GM12873 (cell line): ENCODE data around the gene NOC2L.

Experiments
- TF ChIP-seq, protein P1 (sequence below): IDR thresholded peaks from 2 replicates; pipeline ENCODE4 v1.5.1; 2012; ENCODE audit warnings: low read depth, mild to moderate bottlenecking, moderate library complexity, low read length, control low read depth; ENCODE audit not compliant: insufficient read depth; ENCODE audit errors: missing control alignments

NOC2L gene

DNA sequence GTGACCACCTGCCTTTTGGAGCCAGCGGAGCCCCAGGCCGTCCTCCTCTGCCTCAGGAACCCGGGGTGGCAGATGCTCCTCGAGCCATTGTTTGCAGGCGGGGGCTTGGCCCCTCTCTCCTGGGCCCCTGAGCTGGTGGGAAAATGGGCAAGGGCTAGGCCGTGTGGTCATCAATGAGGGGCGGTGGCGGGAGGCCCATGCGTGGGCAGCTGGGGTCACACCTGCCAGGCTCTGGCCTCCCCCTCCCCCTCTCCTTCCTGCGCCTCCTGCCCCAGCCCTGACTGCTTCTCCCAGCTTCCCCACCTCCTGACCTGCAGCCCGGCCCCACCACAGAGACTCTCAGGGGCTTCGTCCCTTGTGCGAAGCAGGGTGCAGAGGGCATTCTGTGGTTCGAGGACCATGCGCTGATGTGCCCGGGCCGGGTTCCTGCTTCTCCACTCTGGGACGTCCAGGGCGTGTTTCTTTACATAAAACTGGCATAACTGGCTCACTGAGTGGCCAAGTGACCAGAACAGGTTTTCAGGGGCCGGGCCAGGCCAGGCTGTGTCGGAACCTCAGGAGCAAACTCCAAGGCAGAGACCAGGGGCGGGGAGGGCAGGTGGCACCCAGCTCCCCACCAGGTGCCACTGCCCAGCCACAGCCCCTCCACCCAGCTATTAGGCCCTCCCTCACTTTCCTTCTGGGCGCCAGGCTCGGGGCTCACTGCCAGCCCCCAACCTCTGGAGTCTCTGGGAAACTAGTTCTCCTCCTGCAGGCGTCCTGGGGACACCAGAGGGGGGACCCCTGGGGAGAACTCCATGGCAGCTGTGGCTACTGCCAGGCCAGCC, 26.1 kb downstream of the NOC2L start:
- TF ChIP-seq, protein P1, sequence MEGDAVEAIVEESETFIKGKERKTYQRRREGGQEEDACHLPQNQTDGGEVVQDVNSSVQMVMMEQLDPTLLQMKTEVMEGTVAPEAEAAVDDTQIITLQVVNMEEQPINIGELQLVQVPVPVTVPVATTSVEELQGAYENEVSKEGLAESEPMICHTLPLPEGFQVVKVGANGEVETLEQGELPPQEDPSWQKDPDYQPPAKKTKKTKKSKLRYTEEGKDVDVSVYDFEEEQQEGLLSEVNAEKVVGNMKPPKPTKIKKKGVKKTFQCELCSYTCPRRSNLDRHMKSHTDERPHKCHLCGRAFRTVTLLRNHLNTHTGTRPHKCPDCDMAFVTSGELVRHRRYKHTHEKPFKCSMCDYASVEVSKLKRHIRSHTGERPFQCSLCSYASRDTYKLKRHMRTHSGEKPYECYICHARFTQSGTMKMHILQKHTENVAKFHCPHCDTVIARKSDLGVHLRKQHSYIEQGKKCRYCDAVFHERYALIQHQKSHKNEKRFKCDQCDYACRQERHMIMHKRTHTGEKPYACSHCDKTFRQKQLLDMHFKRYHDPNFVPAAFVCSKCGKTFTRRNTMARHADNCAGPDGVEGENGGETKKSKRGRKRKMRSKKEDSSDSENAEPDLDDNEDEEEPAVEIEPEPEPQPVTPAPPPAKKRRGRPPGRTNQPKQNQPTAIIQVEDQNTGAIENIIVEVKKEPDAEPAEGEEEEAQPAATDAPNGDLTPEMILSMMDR: no peak

DNA sequence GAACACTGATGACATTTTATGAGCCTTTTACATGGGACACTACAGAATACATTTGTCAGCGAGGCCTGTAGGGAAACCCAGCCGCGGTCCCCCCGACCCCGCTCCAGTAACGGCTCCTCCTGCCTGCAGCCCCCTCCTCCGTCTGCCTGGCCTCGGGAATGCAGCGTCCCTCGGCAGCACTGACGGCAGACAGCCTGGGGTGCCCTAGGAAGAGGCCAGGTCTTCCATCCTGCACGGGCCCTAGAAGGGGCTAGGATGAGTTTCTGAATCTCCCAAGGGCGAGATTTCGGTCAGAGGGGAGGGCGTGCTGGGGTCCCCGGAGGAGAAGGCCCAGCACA, 26.9 kb downstream of the NOC2L start:
- TF ChIP-seq, protein P1: no peak

DNA sequence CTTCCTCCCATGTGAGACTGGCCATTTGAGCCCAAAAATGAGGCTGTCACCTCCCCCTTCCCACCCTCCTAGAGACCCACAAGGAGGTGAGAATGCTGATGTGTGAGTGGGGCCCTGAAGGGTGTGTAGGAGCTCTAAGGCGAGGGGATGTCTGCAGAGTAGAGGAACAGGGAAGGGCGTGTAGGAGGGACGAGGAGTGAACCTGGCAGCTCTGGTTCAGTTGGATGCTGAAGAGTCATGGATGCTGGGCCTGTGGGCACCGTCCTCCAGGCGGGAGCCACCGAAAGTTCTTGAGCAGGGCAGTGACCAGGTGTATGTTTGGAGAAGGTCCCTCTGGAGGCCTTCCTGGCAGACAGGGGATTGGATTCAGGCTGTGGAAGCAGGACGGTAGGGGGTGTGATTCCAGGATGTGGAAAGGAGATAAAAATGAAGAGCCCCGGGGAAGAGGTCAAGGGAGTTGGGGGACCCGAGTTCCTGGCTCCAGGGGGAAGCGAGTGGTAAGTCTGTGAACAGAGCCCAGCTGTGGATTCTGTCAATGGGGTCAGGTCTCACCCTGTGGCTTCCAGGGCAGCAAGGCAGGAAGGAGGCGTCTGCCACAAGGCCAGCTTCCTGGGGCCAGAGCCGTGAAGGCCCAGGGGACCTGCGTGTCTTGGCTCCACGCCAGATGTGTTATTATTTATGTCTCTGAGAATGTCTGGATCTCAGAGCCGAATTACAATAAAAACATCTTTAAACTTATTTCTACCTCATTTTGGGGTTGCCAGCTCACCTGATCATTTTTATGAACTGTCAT, 27.5 kb downstream of the NOC2L start:
- TF ChIP-seq, protein P1: no peak

DNA sequence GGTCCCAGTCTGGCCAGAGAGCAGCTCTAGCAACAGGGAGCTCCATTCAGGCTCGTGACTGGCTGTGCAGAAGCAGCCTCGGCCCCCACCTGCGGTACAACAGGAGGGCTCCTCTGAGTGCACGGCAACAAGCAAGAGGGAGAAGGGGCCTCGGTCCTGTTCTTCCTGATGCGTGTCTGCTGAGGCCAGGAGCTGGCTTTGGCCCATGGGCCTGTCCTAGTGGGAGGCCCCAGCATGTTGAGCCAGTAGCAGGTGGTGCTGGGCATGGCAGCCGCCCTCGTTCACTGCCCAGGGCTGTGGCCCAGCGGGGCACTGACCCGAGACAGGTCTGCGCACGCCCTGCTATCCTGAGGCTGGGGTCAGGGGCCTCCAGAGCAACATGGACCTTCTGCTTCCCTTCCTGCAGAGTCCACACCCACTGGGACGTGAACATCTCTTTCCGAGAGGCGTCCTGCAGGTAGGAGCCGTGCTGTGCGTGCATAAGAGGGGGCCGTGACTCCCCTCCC, 28.4 kb downstream of the NOC2L start:
- TF ChIP-seq, protein P1: no peak

DNA sequence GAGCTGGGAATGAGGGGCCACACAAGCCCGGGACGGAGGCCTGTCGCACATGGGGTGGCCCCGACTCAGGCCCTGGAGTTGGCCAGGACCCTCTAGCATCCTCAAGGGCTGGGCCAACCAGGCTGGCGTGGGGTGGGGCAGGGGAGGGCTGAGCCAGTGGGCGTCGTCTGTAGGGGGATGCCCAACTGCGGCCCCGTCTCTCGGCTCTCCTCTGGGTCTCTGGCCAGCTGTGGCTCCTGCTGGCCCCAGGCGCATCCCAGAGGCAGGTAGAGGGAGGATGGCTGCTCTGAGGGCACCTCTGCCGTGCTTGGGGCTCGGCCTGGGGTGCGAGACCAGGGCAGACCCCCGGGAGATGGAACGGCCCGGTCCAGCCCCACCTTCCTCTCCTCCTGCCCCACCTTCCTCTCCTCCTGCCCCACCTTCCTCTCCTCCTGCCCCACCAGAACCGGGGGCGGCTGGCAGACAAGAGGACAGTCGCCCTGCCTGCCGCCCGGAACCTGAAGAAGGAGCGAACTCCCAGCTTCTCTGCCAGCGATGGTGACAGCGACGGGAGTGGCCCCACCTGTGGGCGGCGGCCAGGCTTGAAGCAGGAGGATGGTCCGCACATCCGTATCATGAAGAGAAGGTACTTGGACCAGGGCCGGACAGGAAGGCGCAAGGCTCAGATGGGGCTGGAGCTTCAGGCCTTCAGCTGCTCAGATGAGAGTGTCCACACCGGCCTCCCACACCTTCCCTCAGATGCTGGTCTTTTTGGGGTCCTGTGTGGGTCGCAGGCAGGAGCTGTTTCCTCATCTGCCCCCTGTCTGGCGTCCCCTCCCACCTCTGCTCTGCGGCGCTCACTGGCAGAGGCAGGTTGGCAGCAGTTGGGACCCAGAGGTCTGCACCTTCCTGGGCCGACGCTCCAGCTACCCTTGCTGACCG, 29.1 kb downstream of the NOC2L start:
- TF ChIP-seq, protein P1: no peak

DNA sequence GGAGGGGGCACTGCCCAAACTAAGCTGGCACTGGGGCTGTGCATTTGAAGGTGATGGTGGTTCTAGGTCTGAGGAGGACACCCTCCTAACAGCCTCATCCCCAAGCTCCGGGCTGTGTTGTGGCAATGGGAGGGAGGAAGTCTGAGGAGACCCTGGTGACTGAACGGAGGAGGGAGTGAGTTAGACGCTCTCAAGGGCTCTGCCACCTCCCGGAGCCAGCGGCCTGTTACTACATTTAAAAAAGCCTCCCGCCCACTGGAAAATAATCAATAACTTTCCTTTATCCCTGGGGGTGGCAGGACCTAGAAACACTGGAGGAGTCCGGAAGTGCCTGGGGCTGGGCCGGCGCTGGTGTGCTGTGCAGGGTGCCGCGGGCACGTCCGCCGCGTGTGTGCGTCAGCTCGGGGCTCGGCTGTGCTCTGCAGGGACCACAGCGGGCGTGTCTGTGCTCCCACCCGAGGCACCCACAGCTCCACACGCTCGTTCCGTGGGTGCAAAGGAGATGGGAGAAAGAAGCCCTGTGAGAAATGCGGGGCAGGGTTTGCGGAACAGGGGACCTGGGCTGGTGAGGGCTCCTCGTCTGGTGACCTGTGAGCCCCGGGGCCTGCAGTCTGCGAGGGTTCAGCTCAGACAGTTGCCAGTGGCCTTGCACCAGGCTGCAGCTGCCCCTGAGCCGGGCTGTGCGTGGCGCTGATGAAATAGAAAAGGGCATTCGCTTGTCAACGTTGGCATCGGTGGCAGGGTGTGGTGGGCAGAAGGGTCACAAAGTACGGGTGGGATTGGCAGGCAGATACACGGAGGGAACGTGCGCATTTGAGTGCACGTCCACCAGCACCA, 30.0 kb downstream of the NOC2L start:
- TF ChIP-seq, protein P1: no peak
